Measurements from ENCODE around the gene ADAMTS2.
"Not testable (repeated sequence)": the region's sequence is repeated elsewhere in the genome, so short reads cannot be mapped to it uniquely, and the experiment has no call there.

The ADAMTS2 gene

DNA sequence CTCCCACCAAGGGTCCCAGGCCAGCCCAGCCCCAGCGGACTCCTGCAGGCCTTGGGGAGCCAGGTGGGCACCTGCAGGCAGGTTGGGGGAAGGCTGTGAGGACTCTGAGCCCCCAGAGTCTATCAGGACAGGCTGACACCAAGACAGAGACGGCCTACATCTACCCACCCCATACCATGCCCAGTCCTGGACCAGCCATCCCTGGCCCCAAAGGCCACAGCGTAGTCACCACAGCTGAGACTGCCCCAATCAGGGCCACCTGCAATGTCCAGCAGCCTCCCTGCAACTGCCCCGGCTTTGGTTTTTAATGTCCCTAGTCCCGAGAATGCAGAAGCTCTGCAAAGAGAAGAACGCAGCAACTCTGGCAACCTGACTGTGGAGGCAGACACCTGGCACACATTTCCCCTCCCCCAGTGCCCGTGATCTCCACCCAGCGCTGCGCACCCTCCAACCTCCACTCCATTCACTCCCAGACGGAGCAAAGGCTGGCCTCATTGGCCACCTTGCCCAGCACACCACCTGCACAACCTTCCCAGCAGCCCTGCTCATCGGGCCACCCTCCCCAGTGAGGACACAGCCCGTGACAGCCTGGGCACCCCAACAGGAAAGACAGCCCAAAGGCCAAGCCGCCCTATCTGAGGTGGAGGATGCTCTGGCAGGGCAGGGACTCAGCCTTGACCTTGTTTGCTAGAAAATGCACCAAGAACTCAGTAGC lies 14.9 kb downstream of the ADAMTS2 start:
- no peak for FAIRE-seq
- TF ChIP-seq PAX5 (IDR thresholded peaks at IDR 0.05; ENCODE audit: insufficient read depth, low read length, severe bottlenecking) (no peak), TAF1 (IDR thresholded peaks at IDR 0.05; ENCODE audit: low read depth, low read length) (no peak), SPI1 (IDR thresholded peaks at IDR 0.05; ENCODE audit: low read depth, low read length) (no peak), POLR2AphosphoS5 (IDR thresholded peaks at IDR 0.05; ENCODE audit: low read depth, low read length) (no peak), POU2F2 (IDR thresholded peaks at IDR 0.05; ENCODE audit: low read depth, low read length) (no peak), POLR2A (IDR thresholded peaks at IDR 0.05; ENCODE audit: low read depth, low read length) (no peak)

DNA sequence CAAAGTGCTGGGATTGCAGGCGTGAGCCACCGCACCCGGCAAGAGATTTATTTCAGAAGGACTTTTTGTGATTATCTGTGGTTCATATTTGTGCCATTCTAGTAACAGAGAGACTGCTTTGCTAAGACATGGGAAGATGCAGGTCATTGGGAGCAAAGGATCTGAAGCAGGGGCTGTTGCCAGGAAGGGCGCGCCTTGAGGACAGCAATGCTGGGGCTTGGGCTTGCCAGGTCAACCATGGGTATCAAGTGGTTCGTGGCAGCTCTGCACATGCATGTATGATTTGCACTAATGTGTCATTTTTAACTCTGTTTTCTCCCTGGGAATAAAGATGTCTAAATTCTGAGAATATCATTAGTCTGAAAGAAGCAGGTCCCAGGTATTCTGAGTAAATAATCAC lies 17.0 kb downstream of the ADAMTS2 start:
- TF ChIP-seq POU2F2 (IDR thresholded peaks at IDR 0.05; ENCODE audit: low read depth, low read length), result no peak
- TF ChIP-seq POLR2A (IDR thresholded peaks at IDR 0.05; ENCODE audit: low read depth, low read length), result no peak
- TF ChIP-seq TAF1 (IDR thresholded peaks at IDR 0.05; ENCODE audit: low read depth, low read length), result no peak
- TF ChIP-seq SPI1 (IDR thresholded peaks at IDR 0.05; ENCODE audit: low read depth, low read length), result no peak
- no peak for TF ChIP-seq POLR2AphosphoS5 (IDR thresholded peaks at IDR 0.05; ENCODE audit: low read depth, low read length)
- no peak for TF ChIP-seq PAX5 (IDR thresholded peaks at IDR 0.05; ENCODE audit: insufficient read depth, low read length, severe bottlenecking)
- FAIRE-seq (no peak), DNase-seq (ENCODE audit: insufficient read length, low spot score) (no peak)

More for the DNA sequence above, 14.9 kb downstream of the ADAMTS2 start:
- no peak for DNase-seq (ENCODE audit: insufficient read length, low spot score)

DNA sequence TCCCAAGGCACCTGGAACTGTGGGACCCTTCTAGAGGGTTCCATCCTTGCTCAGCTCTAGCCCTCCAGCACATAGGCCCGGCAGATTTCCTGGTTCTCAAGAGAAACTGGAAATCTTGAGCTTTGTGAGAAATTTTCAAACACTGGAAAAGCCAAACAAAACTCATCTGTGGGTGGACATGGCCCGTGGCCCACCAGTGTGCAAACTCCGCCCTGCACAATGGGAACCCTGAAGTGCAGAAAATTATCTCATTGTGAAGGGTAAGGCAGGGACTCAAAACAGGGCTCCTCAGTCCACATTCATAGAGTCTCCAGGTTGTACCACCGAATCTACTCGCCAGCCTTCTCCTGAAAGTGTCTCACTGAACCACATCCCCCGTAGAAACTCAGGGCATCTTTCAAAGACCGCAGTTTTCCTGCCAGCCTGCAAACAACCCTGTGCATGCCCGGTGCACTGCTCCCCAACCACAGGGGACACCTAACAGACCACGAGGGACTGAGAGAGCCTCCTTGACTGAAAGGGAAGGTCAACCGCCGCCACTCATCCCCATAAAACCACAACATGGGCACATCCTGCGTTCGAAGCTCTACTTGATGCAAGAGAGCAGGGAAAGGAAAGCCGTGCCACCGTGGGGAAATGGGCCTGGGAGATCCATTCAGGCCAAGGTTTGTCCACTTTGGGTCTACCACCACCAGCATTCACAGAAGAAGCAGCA lies 18.1 kb downstream of the ADAMTS2 start:
- FAIRE-seq (no peak), DNase-seq (ENCODE audit: insufficient read length, low spot score) (no peak)
- TF ChIP-seq PAX5 (IDR thresholded peaks at IDR 0.05; ENCODE audit: insufficient read depth, low read length, severe bottlenecking) (no peak), TAF1 (IDR thresholded peaks at IDR 0.05; ENCODE audit: low read depth, low read length) (no peak), POLR2A (IDR thresholded peaks at IDR 0.05; ENCODE audit: low read depth, low read length) (no peak), SPI1 (IDR thresholded peaks at IDR 0.05; ENCODE audit: low read depth, low read length) (no peak), POU2F2 (IDR thresholded peaks at IDR 0.05; ENCODE audit: low read depth, low read length) (no peak), POLR2AphosphoS5 (IDR thresholded peaks at IDR 0.05; ENCODE audit: low read depth, low read length) (no peak)

DNA sequence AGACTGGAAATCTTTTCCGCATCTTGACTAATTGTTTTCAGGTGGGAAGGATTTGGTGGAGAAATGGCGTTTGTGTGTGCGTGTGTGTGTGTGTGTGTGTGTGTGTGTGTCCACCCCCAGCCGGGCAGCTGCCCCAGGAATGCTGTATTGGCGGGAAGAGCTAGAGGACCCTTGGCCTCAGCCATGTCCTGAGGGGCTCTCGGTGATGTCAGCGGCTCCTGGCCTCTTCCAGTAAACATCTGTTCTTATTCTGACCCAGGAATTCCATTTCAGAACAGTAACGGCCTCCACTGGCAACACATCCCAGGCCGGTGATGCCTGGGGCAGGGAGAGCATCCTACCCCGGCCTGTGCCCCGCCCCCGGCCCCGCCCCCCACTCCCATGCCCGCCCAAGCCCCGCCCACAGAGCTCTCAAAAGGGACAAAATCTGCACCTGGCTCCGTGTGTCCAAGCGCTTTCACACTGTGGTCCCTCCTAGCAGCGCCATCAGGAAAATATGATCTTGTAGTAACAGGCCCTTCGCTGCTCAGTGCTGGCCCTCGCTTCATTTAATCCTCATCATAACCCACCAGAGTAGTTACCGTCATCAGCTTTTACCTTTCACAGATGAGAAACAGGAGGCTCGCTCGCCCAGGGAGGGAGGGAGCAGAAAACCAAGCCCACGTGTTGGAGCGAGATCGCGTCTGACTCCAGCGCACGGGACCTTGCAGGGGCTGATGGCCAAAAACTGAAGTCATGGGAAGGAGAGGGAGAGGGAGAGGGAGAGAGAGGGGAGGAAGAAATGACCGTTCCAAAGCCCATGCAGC lies 18.9 kb downstream of the ADAMTS2 start:
- no peak for TF ChIP-seq POLR2AphosphoS5 (IDR thresholded peaks at IDR 0.05; ENCODE audit: low read depth, low read length)
- no peak for TF ChIP-seq SPI1 (IDR thresholded peaks at IDR 0.05; ENCODE audit: low read depth, low read length)
- TF ChIP-seq POU2F2 (IDR thresholded peaks at IDR 0.05; ENCODE audit: low read depth, low read length), result no peak
- TF ChIP-seq POLR2A (IDR thresholded peaks at IDR 0.05; ENCODE audit: low read depth, low read length), result no peak
- FAIRE-seq (no peak), DNase-seq (ENCODE audit: insufficient read length, low spot score) (no peak)

DNA sequence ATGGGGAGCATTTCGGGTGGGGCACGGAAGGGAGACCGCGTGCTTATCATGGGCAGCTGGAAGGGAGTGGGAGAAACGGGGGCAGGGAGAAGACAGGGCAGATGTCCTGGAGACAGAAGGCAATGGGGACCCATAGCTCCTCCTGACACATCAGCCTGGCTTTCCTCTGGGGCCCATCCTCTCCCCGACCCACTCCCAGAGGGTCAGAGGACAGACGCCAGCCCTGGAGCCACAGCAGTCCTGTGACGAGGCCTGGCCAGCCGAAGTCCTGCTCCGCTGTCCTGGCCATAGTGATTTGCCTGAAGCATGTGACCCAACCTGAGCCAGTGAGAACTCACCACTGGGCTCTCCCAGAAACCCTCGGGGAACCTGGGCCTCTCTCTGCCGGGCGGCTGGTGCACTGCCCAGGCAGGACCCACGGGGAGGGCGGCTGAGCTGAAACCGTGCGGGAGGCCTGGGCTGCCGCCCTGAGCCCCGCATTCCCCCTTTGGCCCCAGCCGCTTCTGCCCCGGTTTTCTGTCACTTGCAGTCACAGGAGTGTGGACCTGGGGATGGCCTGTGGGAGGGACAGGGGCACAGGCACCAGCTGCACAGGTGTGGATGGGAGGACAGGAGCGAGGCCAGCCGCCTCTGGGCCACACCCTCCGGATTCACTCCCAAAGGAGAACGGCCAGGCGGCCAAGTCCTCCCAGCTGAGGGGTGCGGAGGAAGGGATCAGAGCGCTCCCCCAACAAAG lies 19.8 kb downstream of the ADAMTS2 start:
- FAIRE-seq, result no peak

GRCh38 chr5:179324760-179325295 lies 20.4 kb downstream of the ADAMTS2 start:
- TF ChIP-seq POU2F2 (IDR thresholded peaks at IDR 0.05; ENCODE audit: low read depth, low read length) (no peak), POLR2A (IDR thresholded peaks at IDR 0.05; ENCODE audit: low read depth, low read length) (no peak), PAX5 (IDR thresholded peaks at IDR 0.05; ENCODE audit: insufficient read depth, low read length, severe bottlenecking) (no peak), SPI1 (IDR thresholded peaks at IDR 0.05; ENCODE audit: low read depth, low read length) (no peak), TAF1 (IDR thresholded peaks at IDR 0.05; ENCODE audit: low read depth, low read length) (no peak), POLR2AphosphoS5 (IDR thresholded peaks at IDR 0.05; ENCODE audit: low read depth, low read length) (no peak)
- FAIRE-seq, result no peak
- DNase-seq (ENCODE audit: insufficient read length, low spot score), result no peak

More for the DNA sequence above, 19.8 kb downstream of the ADAMTS2 start:
- no peak for DNase-seq (ENCODE audit: insufficient read length, low spot score)
- TF ChIP-seq POU2F2 (IDR thresholded peaks at IDR 0.05; ENCODE audit: low read depth, low read length), result no peak
- TF ChIP-seq SPI1 (IDR thresholded peaks at IDR 0.05; ENCODE audit: low read depth, low read length), result no peak
- TF ChIP-seq TAF1 (IDR thresholded peaks at IDR 0.05; ENCODE audit: low read depth, low read length), result no peak
- no peak for TF ChIP-seq POLR2A (IDR thresholded peaks at IDR 0.05; ENCODE audit: low read depth, low read length)
- no peak for TF ChIP-seq POLR2AphosphoS5 (IDR thresholded peaks at IDR 0.05; ENCODE audit: low read depth, low read length)
- TF ChIP-seq PAX5 (IDR thresholded peaks at IDR 0.05; ENCODE audit: insufficient read depth, low read length, severe bottlenecking), result no peak

- not testable (repeated sequence) for DNase-seq (ENCODE audit: insufficient read length, low spot score); FAIRE-seq
These were observed 20.9 kb downstream of the ADAMTS2 start for GRCh38 chr5:179324316-179324715.

GRCh38 chr5:179323026-179323870 lies 22.0 kb downstream of the ADAMTS2 start:
- no peak for TF ChIP-seq POLR2AphosphoS5 (IDR thresholded peaks at IDR 0.05; ENCODE audit: low read depth, low read length)
- no peak for TF ChIP-seq TAF1 (IDR thresholded peaks at IDR 0.05; ENCODE audit: low read depth, low read length)
- no peak for TF ChIP-seq POU2F2 (IDR thresholded peaks at IDR 0.05; ENCODE audit: low read depth, low read length)
- TF ChIP-seq PAX5 (IDR thresholded peaks at IDR 0.05; ENCODE audit: insufficient read depth, low read length, severe bottlenecking), result no peak
- TF ChIP-seq SPI1 (IDR thresholded peaks at IDR 0.05; ENCODE audit: low read depth, low read length), result no peak
- no peak for TF ChIP-seq POLR2A (IDR thresholded peaks at IDR 0.05; ENCODE audit: low read depth, low read length)
- FAIRE-seq, result no peak

More at GRCh38 chr5:179323026-179323870, 22.0 kb downstream of the ADAMTS2 start:
- DNase-seq (ENCODE audit: insufficient read length, low spot score), result no peak

Data from GM12891 (cell line).